HG02885 (cell line): ENCODE data around the gene NCLN.
"Not testable (repeated sequence)": the region's sequence is repeated elsewhere in the genome, so short reads cannot be mapped to it uniquely, and the experiment has no call there.

Experiments used
- ATAC-seq: cut with Tn5 transposase; IDR thresholded peaks from one replicate; pipeline ENCODE4 v1.9.1; 2021; ENCODE audit warnings: mild to moderate bottlenecking; ENCODE audit not compliant: unreplicated experiment, poor library complexity

The NCLN gene

GRCh38 chr19:3196064-3196932 is 10.6 kb downstream of the NCLN start:
- no peak for ATAC-seq

- no peak for ATAC-seq
These were observed 11.1 kb downstream of the NCLN start for GRCh38 chr19:3196933-3197205.

GRCh38 chr19:3198901-3199700 is 13.4 kb downstream of the NCLN start:
- no peak for ATAC-seq

- ATAC-seq: no peak
These were observed 15.5 kb downstream of the NCLN start for GRCh38 chr19:3201072-3201700.

- no peak for ATAC-seq
These were observed 16.2 kb downstream of the NCLN start for GRCh38 chr19:3201911-3202310.

- ATAC-seq: no peak
These were observed 16.6 kb downstream of the NCLN start for GRCh38 chr19:3202346-3202745.

GRCh38 chr19:3202895-3203294 is 17.2 kb downstream of the NCLN start:
- not testable (repeated sequence) for ATAC-seq

- no peak for ATAC-seq
These were observed 18.3 kb downstream of the NCLN start for GRCh38 chr19:3203805-3204645.

- ATAC-seq: no peak
These were observed 19.0 kb downstream of the NCLN start for GRCh38 chr19:3204646-3205275.

GRCh38 chr19:3206216-3206953 is 20.7 kb downstream of the NCLN start:
- no peak for ATAC-seq

- ATAC-seq: no peak
These were observed 21.9 kb downstream of the NCLN start for GRCh38 chr19:3207461-3208242.

- ATAC-seq: no peak
These were observed 22.8 kb downstream of the NCLN start for GRCh38 chr19:3208317-3209207.

- ATAC-seq: no peak
These were observed 24.8 kb downstream of the NCLN start for GRCh38 chr19:3210347-3211017.

GRCh38 chr19:3211191-3211590 is 25.5 kb downstream of the NCLN start:
- ATAC-seq: no peak

- no peak for ATAC-seq
These were observed 27.4 kb downstream of the NCLN start for GRCh38 chr19:3213159-3213558.

- ATAC-seq: no peak
These were observed 31.1 kb downstream of the NCLN start for GRCh38 chr19:3216874-3217273.

GRCh38 chr19:3220576-3220975 is 34.8 kb downstream of the NCLN start:
- ATAC-seq: no peak
